Measurements from ENCODE around the gene CFAP251. TPM values are rescaled to one million over a fixed set of nuclear protein-coding genes. Genes with fewer than 3 reads are reported as not detected.
"Not testable (repeated sequence)": the region's sequence is repeated elsewhere in the genome, so short reads cannot be mapped to it uniquely, and the experiment has no call there.

Gene CFAP251
- total RNA-seq, 1 donor from 2014 or later, result 2.6 TPM

DNA sequence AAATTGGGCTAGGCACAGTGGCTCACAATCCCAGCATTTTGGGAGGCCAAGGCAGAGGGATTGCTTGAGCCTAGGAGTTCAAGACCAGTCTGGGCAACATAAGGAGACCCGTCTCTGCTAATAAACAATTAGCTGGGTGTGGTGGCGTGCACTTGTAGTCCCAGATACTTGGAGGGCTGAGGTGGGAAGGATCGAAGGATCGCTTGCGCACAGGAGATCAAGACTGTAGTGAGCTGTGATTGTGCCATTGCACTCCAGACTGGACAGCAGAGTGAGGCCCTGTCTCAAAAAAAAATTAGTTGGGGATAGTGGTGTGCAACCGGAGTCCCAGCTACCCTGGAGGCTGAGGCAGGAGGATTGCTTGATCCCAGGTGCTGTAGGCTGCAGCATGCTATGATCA lies 64.6 kb downstream of the CFAP251 start:
- no peak overlapping the region for H3K4me3 ChIP-seq (ENCODE audit: low read length in 3 of 3)
- no peaks in the 10 kb centered on the region for H3K27me3 ChIP-seq (ENCODE audit: control insufficient read depth in 3 of 3, insufficient read depth in 3 of 3, low read length in 3 of 3)
- H3K9me3 ChIP-seq (ENCODE audit: control insufficient read depth in 3 of 3, low read length in 3 of 3), result no peaks in the 10 kb centered on the region
- no peaks in the 10 kb centered on the region for H3K4me1 ChIP-seq (ENCODE audit: control insufficient read depth in 3 of 3, insufficient read depth in 3 of 3, low read length in 3 of 3)
- H3K27ac ChIP-seq (ENCODE audit: low read depth, low read length), result no peak overlapping the region
- no peak overlapping the region for H3K9ac ChIP-seq (ENCODE audit: low read depth in 1 of 3, low read length in 3 of 3)
- no peaks in the 10 kb centered on the region for H3K36me3 ChIP-seq (ENCODE audit: control insufficient read depth in 3 of 3, insufficient read depth in 3 of 3, low read length in 3 of 3)

DNA sequence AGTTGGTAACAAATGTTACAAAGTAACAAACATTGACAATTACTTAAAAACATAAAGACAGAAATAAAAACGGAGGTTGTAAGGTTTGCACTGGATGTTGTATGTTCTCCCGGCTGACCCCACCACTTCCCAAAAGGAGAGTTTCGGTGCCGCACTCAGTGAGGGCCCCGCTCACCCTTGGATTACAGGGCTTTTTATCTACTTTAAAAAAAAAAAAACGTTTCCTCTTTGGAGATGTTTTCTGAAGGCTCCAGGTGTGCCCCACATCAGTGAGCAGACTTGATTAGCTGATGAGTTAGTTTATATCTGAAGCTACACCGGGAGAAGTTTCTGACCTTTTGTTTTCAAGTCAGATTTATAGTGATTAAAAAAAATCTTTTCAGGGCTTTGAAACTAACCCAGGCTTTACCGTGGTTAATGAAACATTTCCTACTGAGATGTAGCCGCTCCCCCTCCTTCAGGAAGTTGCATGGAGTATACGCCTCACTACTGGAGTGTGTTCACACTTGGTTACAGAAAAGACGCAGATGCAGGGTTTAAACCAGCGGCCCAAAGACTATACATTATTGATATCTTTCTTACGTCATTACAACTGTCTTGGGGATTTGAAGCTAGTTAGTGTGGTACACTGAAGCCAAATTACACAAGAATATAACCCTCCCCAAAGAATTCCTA lies 65.3 kb downstream of the CFAP251 start:
- Histone ChIP-seq H3K36me3 (ENCODE audit: control insufficient read depth in 3 of 3, insufficient read depth in 3 of 3, low read length in 3 of 3) (no peaks in the 10 kb centered on the region), H3K9ac (ENCODE audit: low read depth in 1 of 3, low read length in 3 of 3) (no peak overlapping the region), H3K9me3 (ENCODE audit: control insufficient read depth in 3 of 3, low read length in 3 of 3) (no peaks in the 10 kb centered on the region), H3K4me3 (ENCODE audit: low read length in 3 of 3) (no peak overlapping the region), H3K27ac (ENCODE audit: low read depth, low read length) (no peak overlapping the region), H3K4me1 (ENCODE audit: control insufficient read depth in 3 of 3, insufficient read depth in 3 of 3, low read length in 3 of 3) (no peaks in the 10 kb centered on the region), H3K27me3 (ENCODE audit: control insufficient read depth in 3 of 3, insufficient read depth in 3 of 3, low read length in 3 of 3) (no peaks in the 10 kb centered on the region)

DNA sequence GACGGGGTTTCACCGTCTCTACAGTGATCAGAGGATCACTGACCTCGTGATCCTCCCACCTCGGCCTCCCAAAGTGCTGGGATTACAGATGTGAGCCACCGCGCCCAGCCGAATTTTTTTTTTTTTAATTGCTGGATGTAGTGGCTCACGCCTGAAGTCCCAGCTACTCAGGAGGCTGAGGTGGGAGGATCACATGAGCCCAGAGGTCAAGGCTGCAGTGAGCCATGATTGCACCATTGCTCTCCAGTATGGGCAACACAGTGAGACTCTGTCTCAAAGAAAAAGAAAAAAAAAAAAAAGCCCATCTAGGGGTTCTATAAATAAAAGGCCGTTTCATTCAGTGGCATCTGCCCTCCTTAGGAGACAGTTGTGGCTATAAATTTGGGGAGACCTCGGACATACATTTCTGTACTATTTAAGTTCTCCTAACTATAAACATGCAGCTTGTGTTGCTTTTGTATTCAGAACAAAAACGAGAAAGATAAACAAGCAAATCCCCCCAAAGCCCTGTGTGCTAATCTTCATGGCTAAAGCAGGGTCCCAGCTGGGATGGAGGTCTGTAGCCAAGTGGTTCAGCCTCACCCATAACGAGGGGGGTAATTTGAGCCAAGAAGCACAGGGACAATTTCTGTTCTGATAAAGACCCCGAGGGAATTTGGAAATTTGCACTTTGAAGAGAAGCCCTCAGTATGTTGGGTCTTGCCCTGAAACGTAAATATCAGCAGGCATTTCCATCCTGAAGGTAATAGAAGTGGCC lies 68.3 kb downstream of the CFAP251 start:
- no peak overlapping the region for H3K27ac ChIP-seq (ENCODE audit: low read depth, low read length)

DNA sequence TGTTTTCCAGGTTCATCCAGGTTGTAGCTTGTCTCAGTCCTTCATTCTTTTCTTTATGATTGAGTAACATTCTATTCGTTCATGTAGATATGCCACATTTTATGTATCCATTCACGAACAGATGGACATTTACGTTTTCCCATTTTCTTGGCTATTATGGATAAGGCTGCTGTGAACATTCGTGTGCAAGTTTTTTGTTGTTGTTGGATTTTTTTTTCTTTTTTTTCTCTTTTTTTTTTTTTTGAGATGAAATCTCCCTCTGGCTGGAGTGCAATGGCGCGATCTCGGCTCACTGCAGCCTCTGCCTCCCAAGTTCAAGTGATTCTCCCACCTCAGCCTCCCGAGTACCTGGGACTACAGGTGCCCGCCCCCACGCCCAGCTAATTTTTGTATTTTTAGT lies 70.1 kb downstream of the CFAP251 start:
- H3K9ac ChIP-seq (ENCODE audit: low read depth in 1 of 3, low read length in 3 of 3); H3K27me3 ChIP-seq (ENCODE audit: control insufficient read depth in 3 of 3, insufficient read depth in 3 of 3, low read length in 3 of 3); H3K4me3 ChIP-seq (ENCODE audit: low read length in 3 of 3); H3K9me3 ChIP-seq (ENCODE audit: control insufficient read depth in 3 of 3, low read length in 3 of 3); H3K4me1 ChIP-seq (ENCODE audit: control insufficient read depth in 3 of 3, insufficient read depth in 3 of 3, low read length in 3 of 3); H3K36me3 ChIP-seq (ENCODE audit: control insufficient read depth in 3 of 3, insufficient read depth in 3 of 3, low read length in 3 of 3); H3K27ac ChIP-seq (ENCODE audit: low read depth, low read length): not testable (repeated sequence)

More for the DNA sequence above, 68.3 kb downstream of the CFAP251 start:
- Histone ChIP-seq H3K4me1 (ENCODE audit: control insufficient read depth in 3 of 3, insufficient read depth in 3 of 3, low read length in 3 of 3) (no peaks in the 10 kb centered on the region), H3K9ac (ENCODE audit: low read depth in 1 of 3, low read length in 3 of 3) (no peak overlapping the region), H3K4me3 (ENCODE audit: low read length in 3 of 3) (no peak overlapping the region), H3K36me3 (ENCODE audit: control insufficient read depth in 3 of 3, insufficient read depth in 3 of 3, low read length in 3 of 3) (no peaks in the 10 kb centered on the region), H3K27me3 (ENCODE audit: control insufficient read depth in 3 of 3, insufficient read depth in 3 of 3, low read length in 3 of 3) (no peaks in the 10 kb centered on the region), H3K9me3 (ENCODE audit: control insufficient read depth in 3 of 3, low read length in 3 of 3) (no peaks in the 10 kb centered on the region)

DNA sequence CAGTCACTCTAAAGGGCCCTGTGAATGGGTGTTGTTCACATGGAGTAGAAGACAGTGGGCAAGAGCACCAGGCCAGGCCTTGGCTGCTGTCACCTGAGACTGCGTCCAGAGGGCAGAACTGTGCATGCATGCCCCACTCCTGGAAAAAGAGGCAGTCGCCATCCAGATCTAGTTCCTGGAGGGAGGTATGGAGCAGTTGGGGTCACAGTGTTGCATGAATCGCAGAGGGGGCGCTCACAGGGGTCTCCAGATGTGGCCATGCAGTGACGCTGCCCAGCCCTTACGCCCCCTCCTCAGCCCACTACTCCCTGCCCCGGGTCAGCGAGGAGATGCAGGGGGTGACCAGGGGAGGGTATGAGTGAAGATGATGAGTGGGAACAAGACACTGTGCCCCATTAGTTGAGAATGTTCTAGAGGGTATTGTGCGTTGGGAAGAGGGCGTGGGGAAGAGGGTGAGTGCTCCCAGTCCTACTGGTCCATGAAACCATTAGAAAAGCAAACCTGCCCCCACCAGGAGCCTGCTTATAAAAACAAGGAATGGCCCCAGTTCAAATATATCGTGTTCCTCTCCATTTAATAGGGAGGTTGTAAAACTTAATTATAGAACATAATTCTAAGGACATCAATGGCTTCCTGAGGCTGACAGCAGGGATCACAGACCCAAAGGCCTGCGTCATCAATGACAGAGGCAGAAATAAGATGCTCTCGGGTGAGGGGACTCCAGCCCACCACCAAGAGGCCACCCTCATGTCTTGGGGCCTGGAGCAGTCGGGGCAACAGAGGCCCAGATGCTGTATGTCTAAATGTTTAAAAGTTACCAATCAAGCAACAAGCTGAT lies 71.1 kb downstream of the CFAP251 start:
- no peaks in the 10 kb centered on the region for H3K27me3 ChIP-seq (ENCODE audit: control insufficient read depth in 3 of 3, insufficient read depth in 3 of 3, low read length in 3 of 3)
- no peak overlapping the region for H3K4me3 ChIP-seq (ENCODE audit: low read length in 3 of 3)
- no peaks in the 10 kb centered on the region for H3K9me3 ChIP-seq (ENCODE audit: control insufficient read depth in 3 of 3, low read length in 3 of 3)
- no peak overlapping the region for H3K27ac ChIP-seq (ENCODE audit: low read depth, low read length)
- no peaks in the 10 kb centered on the region for H3K36me3 ChIP-seq (ENCODE audit: control insufficient read depth in 3 of 3, insufficient read depth in 3 of 3, low read length in 3 of 3)
- H3K9ac ChIP-seq (ENCODE audit: low read depth in 1 of 3, low read length in 3 of 3), result no peak overlapping the region
- no peaks in the 10 kb centered on the region for H3K4me1 ChIP-seq (ENCODE audit: control insufficient read depth in 3 of 3, insufficient read depth in 3 of 3, low read length in 3 of 3)

DNA sequence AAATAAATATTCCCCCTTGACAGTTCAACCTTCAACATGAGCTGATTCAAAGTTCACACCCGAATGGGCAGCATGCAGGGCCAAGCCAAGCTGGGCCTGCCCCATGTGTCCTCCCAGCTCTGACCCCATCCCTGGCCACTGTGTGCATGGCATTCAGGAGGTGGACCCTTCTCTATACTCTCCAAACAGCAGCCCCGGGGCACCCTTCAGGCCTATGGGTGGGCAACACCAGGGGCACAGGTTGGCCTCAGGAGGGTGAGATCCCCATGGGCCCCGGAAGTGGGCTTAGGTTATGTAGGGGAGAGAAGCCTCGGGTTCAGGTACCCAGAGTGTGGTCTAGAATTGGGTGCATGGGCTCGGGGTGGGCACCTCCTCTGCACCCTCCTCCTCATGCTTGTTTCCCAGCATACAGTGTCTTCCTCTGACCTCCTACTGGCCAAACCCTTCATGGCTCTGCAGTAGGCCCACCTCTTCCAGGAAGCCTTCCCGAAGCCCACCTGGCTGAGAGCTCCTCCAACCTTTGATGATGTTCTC lies 71.8 kb downstream of the CFAP251 start:
- Histone ChIP-seq H3K27ac (ENCODE audit: low read depth, low read length) (no peak overlapping the region), H3K27me3 (ENCODE audit: control insufficient read depth in 3 of 3, insufficient read depth in 3 of 3, low read length in 3 of 3) (no peaks in the 10 kb centered on the region), H3K36me3 (ENCODE audit: control insufficient read depth in 3 of 3, insufficient read depth in 3 of 3, low read length in 3 of 3) (no peaks in the 10 kb centered on the region), H3K9me3 (ENCODE audit: control insufficient read depth in 3 of 3, low read length in 3 of 3) (no peaks in the 10 kb centered on the region), H3K4me1 (ENCODE audit: control insufficient read depth in 3 of 3, insufficient read depth in 3 of 3, low read length in 3 of 3) (no peaks in the 10 kb centered on the region), H3K4me3 (ENCODE audit: low read length in 3 of 3) (no peak overlapping the region), H3K9ac (ENCODE audit: low read depth in 1 of 3, low read length in 3 of 3) (no peak overlapping the region)

DNA sequence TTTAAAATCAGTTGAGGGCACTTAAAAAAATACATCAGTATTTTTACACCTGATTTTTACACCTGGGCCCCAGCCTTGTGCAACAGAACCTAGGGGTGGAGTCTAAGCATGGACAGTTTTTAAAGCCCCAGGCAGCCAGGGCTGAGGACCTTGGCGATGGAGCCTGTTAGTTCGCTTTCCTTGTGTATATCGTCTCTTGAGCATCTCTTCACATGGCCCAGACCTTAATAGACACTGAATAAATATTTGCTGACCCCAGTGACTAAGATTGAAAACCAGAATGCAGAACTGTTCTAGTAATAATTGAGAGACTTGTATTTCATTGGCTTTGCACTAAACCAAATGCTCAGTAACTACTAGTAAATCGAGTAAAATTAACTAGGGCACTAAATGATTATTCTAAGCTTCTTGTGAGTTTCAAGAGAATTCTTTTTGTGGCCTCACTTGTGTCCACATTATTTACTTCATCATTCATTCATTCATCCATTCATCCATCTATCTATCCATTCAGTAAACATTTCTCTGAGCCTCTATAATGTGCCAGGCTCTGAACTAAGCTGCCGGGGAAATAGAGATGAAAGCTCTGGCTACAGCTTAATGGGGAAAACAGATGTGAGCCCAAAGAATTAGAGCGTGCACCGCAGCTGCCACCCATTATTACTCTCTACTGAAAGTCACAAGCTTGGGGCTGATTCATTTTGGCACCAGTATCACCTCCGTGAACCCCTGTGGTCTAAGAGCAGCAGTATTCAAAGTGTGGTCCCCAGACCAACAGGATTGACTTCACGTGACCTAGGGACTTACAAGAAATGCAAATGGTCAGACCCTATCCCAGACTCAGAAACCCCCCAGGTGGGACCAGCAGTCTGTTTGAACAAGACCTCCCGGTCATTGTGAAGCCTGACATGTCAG lies 72.6 kb downstream of the CFAP251 start:
- Histone ChIP-seq H3K27me3 (ENCODE audit: control insufficient read depth in 3 of 3, insufficient read depth in 3 of 3, low read length in 3 of 3) (no peaks in the 10 kb centered on the region), H3K9ac (ENCODE audit: low read depth in 1 of 3, low read length in 3 of 3) (no peak overlapping the region), H3K9me3 (ENCODE audit: control insufficient read depth in 3 of 3, low read length in 3 of 3) (no peaks in the 10 kb centered on the region), H3K27ac (ENCODE audit: low read depth, low read length) (no peak overlapping the region), H3K36me3 (ENCODE audit: control insufficient read depth in 3 of 3, insufficient read depth in 3 of 3, low read length in 3 of 3) (no peaks in the 10 kb centered on the region), H3K4me3 (ENCODE audit: low read length in 3 of 3) (no peak overlapping the region), H3K4me1 (ENCODE audit: control insufficient read depth in 3 of 3, insufficient read depth in 3 of 3, low read length in 3 of 3) (no peaks in the 10 kb centered on the region)

DNA sequence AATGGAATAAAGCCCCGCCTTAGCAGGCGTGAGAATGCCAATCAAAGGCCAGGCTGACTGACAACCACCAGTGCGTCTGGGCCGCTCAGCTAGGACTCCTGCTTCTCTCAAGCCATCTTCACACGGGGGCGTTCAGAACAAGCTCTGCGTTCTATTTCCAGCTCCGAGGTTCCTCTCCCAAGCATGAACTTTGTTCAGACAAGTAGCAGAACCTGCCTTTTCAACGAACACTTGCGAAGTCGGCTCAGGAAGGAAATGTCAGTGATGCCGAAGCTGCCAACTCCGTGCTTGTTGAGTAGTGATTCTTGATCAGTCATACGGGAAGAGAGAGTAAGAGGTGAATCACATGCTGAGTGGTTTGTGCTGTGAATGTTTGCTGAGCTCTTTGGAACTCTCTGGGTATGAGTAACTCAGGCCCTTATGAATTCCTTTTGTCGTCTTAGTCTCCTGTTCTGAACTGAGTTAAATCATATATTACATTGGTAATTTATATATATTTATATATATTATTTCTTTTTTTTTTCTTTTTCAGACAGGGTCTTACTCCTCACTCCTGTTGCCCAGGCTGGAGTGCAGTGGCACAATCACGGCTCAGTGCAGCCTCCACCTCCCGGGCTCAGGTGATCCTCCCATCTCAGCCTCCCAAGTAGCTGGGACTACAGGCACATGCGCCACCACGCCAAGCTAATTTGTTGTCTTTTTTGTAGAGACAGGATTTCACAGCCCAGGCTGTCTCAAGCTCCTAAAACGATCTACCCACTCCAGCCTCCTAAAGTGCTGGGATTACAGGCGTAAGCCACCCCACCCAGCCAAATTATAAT lies 73.9 kb downstream of the CFAP251 start:
- Histone ChIP-seq H3K4me1 (ENCODE audit: control insufficient read depth in 3 of 3, insufficient read depth in 3 of 3, low read length in 3 of 3) (no peaks in the 10 kb centered on the region), H3K36me3 (ENCODE audit: control insufficient read depth in 3 of 3, insufficient read depth in 3 of 3, low read length in 3 of 3) (no peaks in the 10 kb centered on the region), H3K27ac (ENCODE audit: low read depth, low read length) (no peak overlapping the region), H3K27me3 (ENCODE audit: control insufficient read depth in 3 of 3, insufficient read depth in 3 of 3, low read length in 3 of 3) (peaks cover 0 to 2% (median 0%) of the 10 kb centered on the region in 3 donors), H3K4me3 (ENCODE audit: low read length in 3 of 3) (no peak overlapping the region), H3K9me3 (ENCODE audit: control insufficient read depth in 3 of 3, low read length in 3 of 3) (no peaks in the 10 kb centered on the region), H3K9ac (ENCODE audit: low read depth in 1 of 3, low read length in 3 of 3) (no peak overlapping the region)
